ENCODE data around the gene TM6SF1. TPM values are rescaled to one million over a fixed set of nuclear protein-coding genes. Genes with fewer than 3 reads are reported as not detected.
A peak's percentile ranks its signal among the peaks of the same experiment; 100 is the strongest.

TM6SF1 gene
- total RNA-seq, 1 donor: 0.18 TPM

GRCh38 chr15:83102346-83102745, 5.1 kb upstream of the TM6SF1 start:
- H3K4me3 ChIP-seq (ENCODE audit: low read depth, low read length): no peak overlapping the region
- peak; percentile 22 for DNase-seq (ENCODE audit: low read depth)
- TF ChIP-seq CTCF (IDR thresholded peaks at IDR 0.05; ENCODE audit: insufficient read depth, low read length): no peak

- no peak overlapping the region for H3K4me3 ChIP-seq (ENCODE audit: low read depth, low read length)
- TF ChIP-seq CTCF (IDR thresholded peaks at IDR 0.05; ENCODE audit: insufficient read depth, low read length): no peak
- no peak for DNase-seq (ENCODE audit: low read depth)
Measured at GRCh38 chr15:83104141-83104540, 3.3 kb upstream of the TM6SF1 start.

GRCh38 chr15:83105440-83105839, 2.0 kb upstream of the TM6SF1 start:
- DNase-seq (ENCODE audit: low read depth): no peak
- no peak for TF ChIP-seq CTCF (IDR thresholded peaks at IDR 0.05; ENCODE audit: insufficient read depth, low read length)
- no peak overlapping the region for H3K4me3 ChIP-seq (ENCODE audit: low read depth, low read length)

GRCh38 chr15:83107841-83108181, 366 bp downstream of the TM6SF1 start:
- no peak for DNase-seq (ENCODE audit: low read depth)
- TF ChIP-seq CTCF (IDR thresholded peaks at IDR 0.05; ENCODE audit: insufficient read depth, low read length): no peak
- H3K4me3 ChIP-seq (ENCODE audit: low read depth, low read length): peak overlapping the region; percentile 57

GRCh38 chr15:83108266-83109219, 1.1 kb downstream of the TM6SF1 start:
- DNase-seq (ENCODE audit: low read depth): peak; percentile 23
- peak overlapping the region; percentile 57 for H3K4me3 ChIP-seq (ENCODE audit: low read depth, low read length)
- no peak for TF ChIP-seq CTCF (IDR thresholded peaks at IDR 0.05; ENCODE audit: insufficient read depth, low read length)

GRCh38 chr15:83109532-83109931, 2.1 kb downstream of the TM6SF1 start:
- no peak overlapping the region for H3K4me3 ChIP-seq (ENCODE audit: low read depth, low read length)
- DNase-seq (ENCODE audit: low read depth): no peak
- TF ChIP-seq CTCF (IDR thresholded peaks at IDR 0.05; ENCODE audit: insufficient read depth, low read length): no peak
